ENCODE results near the gene TBC1D14. TPM values are rescaled to one million over a fixed set of nuclear protein-coding genes. Genes with fewer than 3 reads are reported as not detected.

Gene TBC1D14
- total RNA-seq, 1 experiment from 2014 or later, result 54.0 TPM

GRCh38 chr4:6955261-6955911 lies 45.8 kb downstream of the TBC1D14 start:
- Mint-ChIP-seq H3K4me1 (ENCODE audit: low read depth, unreplicated experiment) (peaks cover 35% of the 10 kb centered on the region), H3K27ac (ENCODE audit: unreplicated experiment) (peak overlapping the region; percentile 79), H3K36me3 (ENCODE audit: insufficient read depth, unreplicated experiment) (peaks cover 5% of the 10 kb centered on the region), H3K4me3 (ENCODE audit: unreplicated experiment) (peak overlapping the region; percentile 76), H3K9me3 (ENCODE audit: unreplicated experiment) (no peaks in the 10 kb centered on the region), H3K27me3 (ENCODE audit: insufficient read depth, unreplicated experiment) (no peaks in the 10 kb centered on the region)
- TF ChIP-seq, protein P1, sequence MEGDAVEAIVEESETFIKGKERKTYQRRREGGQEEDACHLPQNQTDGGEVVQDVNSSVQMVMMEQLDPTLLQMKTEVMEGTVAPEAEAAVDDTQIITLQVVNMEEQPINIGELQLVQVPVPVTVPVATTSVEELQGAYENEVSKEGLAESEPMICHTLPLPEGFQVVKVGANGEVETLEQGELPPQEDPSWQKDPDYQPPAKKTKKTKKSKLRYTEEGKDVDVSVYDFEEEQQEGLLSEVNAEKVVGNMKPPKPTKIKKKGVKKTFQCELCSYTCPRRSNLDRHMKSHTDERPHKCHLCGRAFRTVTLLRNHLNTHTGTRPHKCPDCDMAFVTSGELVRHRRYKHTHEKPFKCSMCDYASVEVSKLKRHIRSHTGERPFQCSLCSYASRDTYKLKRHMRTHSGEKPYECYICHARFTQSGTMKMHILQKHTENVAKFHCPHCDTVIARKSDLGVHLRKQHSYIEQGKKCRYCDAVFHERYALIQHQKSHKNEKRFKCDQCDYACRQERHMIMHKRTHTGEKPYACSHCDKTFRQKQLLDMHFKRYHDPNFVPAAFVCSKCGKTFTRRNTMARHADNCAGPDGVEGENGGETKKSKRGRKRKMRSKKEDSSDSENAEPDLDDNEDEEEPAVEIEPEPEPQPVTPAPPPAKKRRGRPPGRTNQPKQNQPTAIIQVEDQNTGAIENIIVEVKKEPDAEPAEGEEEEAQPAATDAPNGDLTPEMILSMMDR (IDR thresholded peaks at IDR 0.05; ENCODE audit: insufficient read depth in 1 of 2, low read depth in 1 of 2, low read length in 1 of 2, severe bottlenecking in 1 of 2, unreplicated experiment in 1 of 2), result no peak
- CTCF ChIA-PET, result interaction anchor here (0.6 to 1.3 kb wide), 5 partner anchors 13 to 265 kb away, joined by 3 to 4 read pairs (median 3); no protein-coding TSS in a partner anchor
- POLR2A ChIA-PET, result no interaction called here
- DNase-seq, result peak; percentile 84 to 86
- TSS peak; percentile 27 for BruUV-seq (replicated peaks)
- Histone ChIP-seq H3K4me1 (peaks cover 32% of the 10 kb centered on the region), H3K36me3 (ENCODE audit: control insufficient read depth, insufficient read depth, low read length) (no peaks in the 10 kb centered on the region), H3K27me3 (replicated peaks; ENCODE audit: control insufficient read depth, insufficient read depth, low read length) (no peaks in the 10 kb centered on the region), H3K9me3 (no peaks in the 10 kb centered on the region), H3K4me3 (ENCODE audit: low read depth, low read length) (no peak overlapping the region)
- intact Hi-C loops (cut with micrococcal nuclease; ENCODE audit: unreplicated experiment), result loop anchor here (1.0 to 2.0 kb wide), 3 partner anchors 8 to 39 kb away; no protein-coding TSS in a partner anchor

DNA sequence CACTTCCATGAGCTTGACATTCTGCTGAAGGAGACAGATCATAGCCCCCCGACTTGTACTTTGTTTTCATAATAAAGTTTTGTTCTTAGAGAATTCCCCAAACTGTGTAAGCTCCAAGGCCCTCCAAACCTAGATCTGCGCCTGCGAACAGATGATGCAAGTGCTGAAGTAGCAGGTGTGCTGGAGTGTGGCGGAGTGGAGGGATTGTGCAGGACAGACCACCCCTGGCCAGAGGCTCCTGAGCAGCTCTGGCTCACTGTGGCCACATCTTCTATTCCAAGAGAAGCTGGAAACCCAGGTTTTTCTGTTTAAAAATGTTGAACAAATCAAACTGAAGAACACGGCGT lies 46.4 kb downstream of the TBC1D14 start:
- Histone ChIP-seq H3K27me3 (replicated peaks; ENCODE audit: control insufficient read depth, insufficient read depth, low read length) (no peaks in the 10 kb centered on the region), H3K4me1 (peaks cover 32% of the 10 kb centered on the region), H3K36me3 (ENCODE audit: control insufficient read depth, insufficient read depth, low read length) (no peaks in the 10 kb centered on the region), H3K4me3 (ENCODE audit: low read depth, low read length) (no peak overlapping the region), H3K9me3 (no peaks in the 10 kb centered on the region)
- Mint-ChIP-seq H3K4me3 (ENCODE audit: unreplicated experiment) (peak overlapping the region; percentile 76), H3K4me1 (ENCODE audit: low read depth, unreplicated experiment) (peaks cover 35% of the 10 kb centered on the region), H3K27ac (ENCODE audit: unreplicated experiment) (peak overlapping the region; percentile 79), H3K36me3 (ENCODE audit: insufficient read depth, unreplicated experiment) (peaks cover 5% of the 10 kb centered on the region), H3K9me3 (ENCODE audit: unreplicated experiment) (no peaks in the 10 kb centered on the region), H3K27me3 (ENCODE audit: insufficient read depth, unreplicated experiment) (no peaks in the 10 kb centered on the region)
- ChIA-PET POLR2A (no interaction called here), CTCF (interaction anchor here (0.8 to 1.3 kb wide), 4 partner anchors 14 to 51 kb away, joined by 3 to 4 read pairs (median 4); no protein-coding TSS in a partner anchor)
- TF ChIP-seq, protein P1 (IDR thresholded peaks at IDR 0.05; ENCODE audit: insufficient read depth in 1 of 2, low read depth in 1 of 2, low read length in 1 of 2, severe bottlenecking in 1 of 2, unreplicated experiment in 1 of 2), result no peak
- BruUV-seq (replicated peaks), result no TSS peak
- no peak for DNase-seq
- intact Hi-C loops (cut with micrococcal nuclease; ENCODE audit: unreplicated experiment), result no loop called here

DNA sequence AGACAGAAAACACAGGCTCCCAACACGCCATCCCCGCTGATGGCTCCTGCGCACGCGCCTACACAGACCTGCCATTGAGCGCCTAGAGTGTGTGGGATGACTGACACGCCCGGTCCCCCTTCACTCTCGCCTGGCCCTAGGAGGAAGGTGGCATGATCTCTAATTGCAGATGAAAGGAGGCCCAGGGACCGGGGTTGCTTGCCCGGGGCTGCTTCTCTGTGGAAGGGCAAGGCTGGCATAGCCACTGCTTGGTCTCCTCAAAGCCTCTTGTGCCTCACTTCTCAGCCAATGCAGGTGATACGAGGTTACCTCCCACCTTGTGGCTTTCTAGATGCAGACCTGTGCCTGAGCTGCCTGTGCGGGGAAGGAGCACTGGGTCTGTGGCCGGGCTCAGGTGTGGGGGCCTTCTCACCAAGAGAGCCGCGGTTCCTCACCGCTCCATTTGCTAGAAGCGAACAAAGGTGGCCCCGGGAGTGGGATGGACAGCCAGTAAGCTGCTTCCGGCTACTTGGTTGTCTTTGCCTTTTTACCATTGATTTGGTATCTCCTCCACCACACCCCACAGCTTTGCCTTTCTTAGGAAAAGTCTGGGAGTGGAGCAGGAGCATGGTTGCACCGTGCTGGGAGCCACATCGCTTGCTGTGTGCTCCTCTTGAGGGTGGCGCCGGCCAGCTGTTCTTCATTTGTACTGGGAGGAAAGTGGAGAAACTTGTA lies 47.0 kb downstream of the TBC1D14 start:
- Histone ChIP-seq H3K9me3 (no peaks in the 10 kb centered on the region), H3K36me3 (ENCODE audit: control insufficient read depth, insufficient read depth, low read length) (no peaks in the 10 kb centered on the region; the same call in 1 of the 2 replicates), H3K4me1 (peaks cover 32% of the 10 kb centered on the region), H3K27me3 (replicated peaks; ENCODE audit: control insufficient read depth, insufficient read depth, low read length) (no peaks in the 10 kb centered on the region), H3K4me3 (ENCODE audit: low read depth, low read length) (no peak overlapping the region)
- Mint-ChIP-seq H3K36me3 (ENCODE audit: insufficient read depth, unreplicated experiment) (peaks cover 5% of the 10 kb centered on the region), H3K4me3 (ENCODE audit: unreplicated experiment) (peak overlapping the region; percentile 76), H3K9me3 (ENCODE audit: unreplicated experiment) (no peaks in the 10 kb centered on the region), H3K27ac (ENCODE audit: unreplicated experiment) (peak overlapping the region; percentile 79), H3K27me3 (ENCODE audit: insufficient read depth, unreplicated experiment) (no peaks in the 10 kb centered on the region), H3K4me1 (ENCODE audit: low read depth, unreplicated experiment) (peaks cover 32% of the 10 kb centered on the region)
- no peak for DNase-seq
- CTCF ChIA-PET, result interaction anchor here (0.8 to 1.3 kb wide), 2 partner anchors 30 to 50 kb away, joined by 3 to 4 read pairs; no protein-coding TSS in a partner anchor
- TF ChIP-seq, protein P1 (IDR thresholded peaks at IDR 0.05; ENCODE audit: insufficient read depth in 1 of 2, low read depth in 1 of 2, low read length in 1 of 2, severe bottlenecking in 1 of 2, unreplicated experiment in 1 of 2), result no peak
- POLR2A ChIA-PET, result no interaction called here
- intact Hi-C loops (cut with micrococcal nuclease; ENCODE audit: unreplicated experiment), result no loop called here
- BruUV-seq (replicated peaks), result no TSS peak
